HG02759 (cell line): Measurements from ENCODE around the gene PHACTR2.
A peak's percentile ranks its signal among the peaks of the same experiment; 100 is the strongest.
"Not testable (repeated sequence)": the region's sequence is repeated elsewhere in the genome, so short reads cannot be mapped to it uniquely, and the experiment has no call there.

ENCODE experiments used
- ATAC-seq: cut with Tn5 transposase; IDR thresholded peaks from one replicate; pipeline ENCODE4 v1.9.1; 2021; ENCODE audit warnings: mild to moderate bottlenecking, moderate library complexity; ENCODE audit not compliant: unreplicated experiment

PHACTR2 gene

GRCh38 chr6:143851706-143852105 is 173.9 kb downstream of the PHACTR2 start:
- not testable (repeated sequence) for ATAC-seq

- not testable (repeated sequence) for ATAC-seq
Measured at GRCh38 chr6:143855057-143855456, 177.3 kb downstream of the PHACTR2 start.

- not testable (repeated sequence) for ATAC-seq
Measured at GRCh38 chr6:143856762-143857161, 179.0 kb downstream of the PHACTR2 start.

GRCh38 chr6:143857651-143858050 is 179.9 kb downstream of the PHACTR2 start:
- no peak for ATAC-seq

GRCh38 chr6:143859891-143860660 is 182.3 kb downstream of the PHACTR2 start:
- ATAC-seq: no peak

- ATAC-seq: no peak
Measured at GRCh38 chr6:143863771-143864170, 186.0 kb downstream of the PHACTR2 start.

GRCh38 chr6:143864234-143864633 is 186.5 kb downstream of the PHACTR2 start, which contains the start of gene ZC2HC1B:
Gene ZC2HC1B, plus strand, starts transcription at chr6:143864474. Its CDS starts 66 bp downstream, at chr6:143864540.
- no peak for ATAC-seq

GRCh38 chr6:143867236-143867635 is 189.5 kb downstream of the PHACTR2 start:
- ATAC-seq: no peak

GRCh38 chr6:143868808-143869207 is 191.0 kb downstream of the PHACTR2 start:
- not testable (repeated sequence) for ATAC-seq

- ATAC-seq: not testable (repeated sequence)
Measured at GRCh38 chr6:143871202-143871730, 193.5 kb downstream of the PHACTR2 start.

- ATAC-seq: peak; percentile 95
Measured at GRCh38 chr6:143872201-143872600, 194.4 kb downstream of the PHACTR2 start.

- not testable (repeated sequence) for ATAC-seq
Measured at GRCh38 chr6:143873600-143873999, 195.8 kb downstream of the PHACTR2 start.

- ATAC-seq: not testable (repeated sequence)
Measured at GRCh38 chr6:143874503-143874902, 196.7 kb downstream of the PHACTR2 start.

GRCh38 chr6:143877584-143878271 is 200.0 kb downstream of the PHACTR2 start:
- ATAC-seq: no peak

GRCh38 chr6:143878272-143878760 is 200.6 kb downstream of the PHACTR2 start:
- no peak for ATAC-seq

- ATAC-seq: no peak
Measured at GRCh38 chr6:143880412-143880811, 202.6 kb downstream of the PHACTR2 start.
